SKM-1 treated with dmso at 0.1 percent for 144 hours (cell line): ENCODE results near the gene DNAJB2.
"Not testable (repeated sequence)": the region's sequence is repeated elsewhere in the genome, so short reads cannot be mapped to it uniquely, and the experiment has no call there.

Source experiments
- DNase-seq: peaks from one replicate; lab custom pipeline; 2025; ENCODE audit not compliant: unreplicated experiment; lab: John Stamatoyannopoulos, UW

Gene DNAJB2

GRCh38 chr2:219298759-219299371, 19.7 kb downstream of the DNAJB2 start:
- peak; percentile 62 for DNase-seq

DNA sequence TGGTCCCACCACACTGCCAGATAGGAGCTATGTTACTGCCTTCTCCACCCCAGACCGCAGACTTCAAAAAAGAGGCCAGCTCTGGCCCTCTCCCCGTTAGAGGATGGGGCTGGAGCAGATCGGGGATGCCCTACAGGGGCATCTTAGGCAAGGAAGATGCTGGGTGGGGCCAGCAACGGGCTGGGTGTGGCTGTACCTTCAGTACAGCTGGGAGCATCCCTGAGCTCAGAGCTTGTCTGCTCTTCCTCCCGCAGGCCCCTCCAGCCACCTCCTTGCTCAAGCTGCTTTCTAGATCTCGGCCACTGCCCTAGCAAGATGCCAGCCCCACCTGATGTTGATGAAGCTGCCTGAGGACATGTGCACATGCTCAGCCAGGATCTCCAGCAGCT, 20.2 kb downstream of the DNAJB2 start:
- no peak for DNase-seq

DNA sequence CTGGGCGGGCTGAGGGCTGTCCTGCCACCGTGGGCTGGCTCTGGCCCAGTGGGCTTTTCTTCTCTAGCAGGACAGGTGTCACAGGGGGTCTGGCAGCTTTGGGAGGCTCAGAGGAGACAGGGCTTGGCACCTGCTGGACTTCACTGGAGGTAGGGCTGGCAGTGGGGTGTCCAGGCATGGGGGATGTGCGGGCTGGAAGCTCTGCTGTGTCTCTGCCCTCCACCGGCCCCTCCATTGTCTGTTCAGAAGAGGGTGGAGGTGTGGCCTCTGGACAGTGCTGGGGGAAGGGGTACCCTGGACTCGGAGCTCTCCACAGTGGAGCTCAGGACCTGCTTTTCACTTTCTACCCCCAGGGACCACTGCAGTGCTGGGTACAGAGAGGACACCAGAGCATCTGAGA, 20.9 kb downstream of the DNAJB2 start:
- DNase-seq = no peak

DNA sequence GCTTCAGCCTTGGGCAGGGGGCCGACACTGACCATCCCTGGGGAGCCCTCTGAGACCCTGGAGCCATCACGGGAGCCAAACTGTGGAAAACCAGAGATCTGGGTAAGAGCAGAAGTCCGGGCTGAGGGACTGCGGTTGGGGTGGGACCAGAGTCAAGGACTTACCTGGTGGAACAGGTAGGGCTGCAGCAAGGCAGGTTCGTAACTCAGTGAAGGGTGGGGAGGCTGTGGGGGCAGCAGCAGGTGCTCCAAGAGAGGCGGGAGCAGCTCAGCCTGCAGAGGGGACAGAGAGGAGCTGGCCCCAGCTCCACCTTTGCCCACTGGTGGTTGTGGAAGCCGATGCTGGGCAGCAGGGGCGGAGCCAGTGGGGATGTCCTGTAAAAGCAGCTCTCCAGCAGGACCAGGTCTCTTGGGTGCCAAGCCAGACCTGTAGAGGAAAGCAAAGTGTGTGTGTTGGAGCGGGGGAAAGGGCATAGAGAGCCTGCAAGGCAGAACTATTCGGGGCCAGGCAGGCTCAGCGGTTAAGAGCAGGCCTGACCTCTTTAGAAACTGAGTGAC, 23.3 kb downstream of the DNAJB2 start:
- DNase-seq = no peak

- no peak for DNase-seq
Observed at GRCh38 chr2:219304223-219304622, 25.1 kb downstream of the DNAJB2 start.

DNA sequence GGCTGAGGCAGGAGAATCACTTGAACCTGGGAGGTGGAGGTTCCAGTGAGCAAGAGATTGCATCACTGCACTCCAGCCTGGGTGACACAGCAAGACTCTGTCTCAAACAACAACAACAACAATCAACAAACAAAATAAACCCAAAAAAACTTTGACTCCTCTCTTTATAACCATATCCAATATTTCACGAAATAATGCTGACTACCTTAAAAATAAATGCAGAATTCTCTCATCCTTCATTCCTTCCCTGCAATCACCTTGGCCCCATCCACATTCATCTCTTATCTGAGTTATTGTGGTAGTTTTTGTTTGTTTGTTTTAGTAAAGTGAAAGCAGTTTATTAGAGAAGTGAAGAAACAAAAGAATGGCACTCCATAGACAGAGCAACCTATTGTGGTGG, 26.9 kb downstream of the DNAJB2 start:
- DNase-seq = no peak

DNA sequence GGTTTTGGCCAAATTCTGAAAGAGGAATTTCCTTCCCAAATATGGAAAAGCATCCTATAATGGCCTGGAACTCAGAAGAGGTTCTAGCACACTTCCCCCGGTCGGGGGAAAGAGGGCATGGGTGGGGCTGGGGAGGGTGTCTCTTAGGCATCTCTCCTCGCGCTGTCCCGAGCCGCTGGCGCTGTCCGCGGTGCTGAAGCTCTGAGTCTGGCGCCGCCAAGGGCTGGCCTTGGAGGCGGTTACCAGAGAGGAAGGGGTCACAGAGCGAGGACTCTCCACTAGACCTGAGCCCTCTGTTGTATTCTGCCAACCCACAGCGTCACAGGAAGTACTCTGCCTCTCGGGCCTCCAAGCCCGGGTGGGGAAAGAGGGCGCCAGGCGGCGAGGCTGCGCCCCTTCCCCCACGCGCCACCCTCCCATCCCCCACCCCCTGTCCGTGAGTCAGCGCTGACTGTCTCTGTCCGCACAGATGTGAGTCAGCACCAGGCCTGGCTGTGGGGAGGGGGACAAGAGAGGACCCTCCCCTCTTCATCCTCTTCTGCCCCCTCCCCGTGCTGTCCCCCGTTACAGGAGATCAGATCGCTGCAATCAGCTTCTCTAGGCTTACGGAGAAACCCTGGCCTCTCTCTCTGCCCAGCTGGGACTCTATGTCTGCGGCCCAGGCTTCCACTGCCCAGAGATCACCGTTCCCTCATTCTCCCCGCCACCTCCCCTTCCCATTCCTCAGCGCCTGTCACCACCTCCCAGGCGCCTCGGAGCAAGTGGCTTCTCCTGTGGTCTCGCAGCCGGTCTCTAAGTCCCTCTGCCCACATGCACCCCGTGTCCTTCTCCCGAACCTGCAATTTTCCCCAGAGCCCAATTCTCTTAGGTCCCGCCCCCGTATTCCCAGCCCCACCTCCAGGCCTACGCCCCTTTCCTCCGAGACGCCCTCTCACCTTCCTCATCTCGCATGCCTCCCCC, 29.3 kb downstream of the DNAJB2 start:
- no peak for DNase-seq

DNA sequence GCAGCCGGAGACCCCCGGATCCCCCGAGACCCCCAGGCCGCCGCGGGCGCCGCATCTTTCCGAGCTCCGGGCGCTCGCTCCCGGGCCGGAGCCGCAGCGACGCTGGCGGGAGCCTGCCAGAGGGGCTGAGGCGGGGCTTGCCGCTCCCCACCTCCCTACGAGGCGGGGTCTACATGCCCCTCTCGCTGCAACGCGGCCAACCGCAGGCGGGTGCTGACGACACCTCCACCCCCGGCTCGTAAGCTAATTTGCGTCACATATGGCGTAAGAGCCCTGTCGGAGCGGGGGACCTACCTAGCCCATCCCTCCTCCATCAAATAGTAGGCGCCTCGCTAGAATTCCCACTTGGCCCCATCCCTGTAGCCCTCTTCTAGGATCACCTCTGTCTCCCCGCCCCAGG, 30.1 kb downstream of the DNAJB2 start, which contains the start of gene PTPRN:
PTPRN (minus strand) TSS at position 124 of the 400 bp plus-strand sequence; CDS start at position 55, 69 bp downstream.
- DNase-seq = no peak

DNA sequence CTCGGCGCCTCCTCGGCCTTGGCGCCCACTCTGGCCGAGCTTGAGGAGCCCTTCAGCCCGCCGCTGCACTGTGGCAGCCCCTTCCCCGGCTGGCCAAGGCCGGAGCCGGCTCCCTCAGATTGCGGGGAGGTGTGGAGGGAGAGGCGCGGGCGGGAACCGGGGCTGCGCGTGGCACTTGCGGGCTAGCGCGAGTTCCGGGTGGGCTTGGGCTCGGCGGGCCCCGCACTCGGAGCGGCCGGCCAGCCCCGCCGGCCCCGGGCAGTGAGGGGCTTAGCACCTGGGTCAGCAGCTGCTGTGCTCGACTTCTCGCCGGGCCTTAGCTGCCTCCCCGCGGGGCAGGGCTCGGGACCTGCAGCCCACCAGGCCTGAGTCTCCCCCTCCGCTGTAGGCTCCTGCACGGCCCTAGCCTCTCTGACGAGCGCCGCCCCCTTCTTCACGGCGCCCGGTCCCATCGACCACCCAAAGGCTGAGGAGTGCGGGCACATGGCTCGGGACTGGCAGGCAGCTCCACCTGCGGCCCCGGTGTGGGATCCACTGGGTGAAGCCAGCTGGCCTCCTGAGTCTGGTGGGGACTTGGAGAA, 33.6 kb downstream of the DNAJB2 start:
- DNase-seq = not testable (repeated sequence)

DNA sequence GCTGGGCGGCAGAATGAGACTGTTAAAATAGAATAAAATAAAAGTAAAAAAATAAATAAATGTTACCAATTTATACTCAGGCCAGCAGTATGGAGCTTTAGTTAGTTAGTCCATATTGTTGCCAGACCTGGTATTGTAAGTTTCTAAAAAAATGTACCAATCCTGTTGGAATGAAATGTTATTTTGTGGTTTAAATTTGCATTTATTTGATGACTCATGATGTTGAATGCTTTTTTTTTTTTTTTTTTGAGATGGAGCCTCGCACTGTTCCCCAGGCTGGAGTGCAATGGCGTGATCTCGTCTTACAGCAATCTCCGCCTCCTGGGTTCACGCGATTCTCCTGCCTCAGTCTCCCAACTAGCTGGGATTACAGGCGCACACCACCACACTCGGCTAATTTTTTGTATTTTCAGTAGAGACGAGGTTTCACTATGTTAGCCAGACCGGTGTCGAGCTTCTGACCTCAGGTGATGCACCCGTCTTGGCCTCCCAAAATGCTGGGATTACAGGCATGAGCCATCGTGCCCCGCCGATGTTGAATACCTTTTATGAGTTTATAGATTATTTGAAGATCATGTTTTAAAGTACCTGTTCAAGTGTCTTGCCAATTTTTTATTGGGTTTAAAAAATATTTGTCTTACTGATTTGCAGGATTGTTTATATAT, 35.8 kb downstream of the DNAJB2 start:
- no peak for DNase-seq

DNA sequence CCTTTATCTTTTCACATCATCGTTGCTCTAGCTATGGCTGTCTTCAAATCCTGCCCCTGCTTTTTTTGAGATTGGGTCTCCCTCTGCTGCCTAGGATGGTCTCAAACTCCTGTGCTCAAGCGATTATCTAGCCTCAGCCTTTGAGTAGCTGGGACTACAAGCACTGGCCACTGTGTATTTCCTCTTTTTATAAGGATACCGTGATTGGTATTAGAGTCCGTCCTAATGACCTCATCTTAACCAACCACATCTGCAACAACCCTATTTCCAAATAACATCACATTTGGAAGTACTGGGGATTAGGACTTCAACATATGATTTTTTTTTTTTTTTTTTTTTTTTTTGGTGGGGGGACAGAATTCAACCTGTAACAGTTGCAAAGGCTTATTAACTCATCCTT, 44.3 kb downstream of the DNAJB2 start:
- no peak for DNase-seq

- DNase-seq = no peak
Observed at GRCh38 chr2:219325136-219325535, 46.0 kb downstream of the DNAJB2 start.

DNA sequence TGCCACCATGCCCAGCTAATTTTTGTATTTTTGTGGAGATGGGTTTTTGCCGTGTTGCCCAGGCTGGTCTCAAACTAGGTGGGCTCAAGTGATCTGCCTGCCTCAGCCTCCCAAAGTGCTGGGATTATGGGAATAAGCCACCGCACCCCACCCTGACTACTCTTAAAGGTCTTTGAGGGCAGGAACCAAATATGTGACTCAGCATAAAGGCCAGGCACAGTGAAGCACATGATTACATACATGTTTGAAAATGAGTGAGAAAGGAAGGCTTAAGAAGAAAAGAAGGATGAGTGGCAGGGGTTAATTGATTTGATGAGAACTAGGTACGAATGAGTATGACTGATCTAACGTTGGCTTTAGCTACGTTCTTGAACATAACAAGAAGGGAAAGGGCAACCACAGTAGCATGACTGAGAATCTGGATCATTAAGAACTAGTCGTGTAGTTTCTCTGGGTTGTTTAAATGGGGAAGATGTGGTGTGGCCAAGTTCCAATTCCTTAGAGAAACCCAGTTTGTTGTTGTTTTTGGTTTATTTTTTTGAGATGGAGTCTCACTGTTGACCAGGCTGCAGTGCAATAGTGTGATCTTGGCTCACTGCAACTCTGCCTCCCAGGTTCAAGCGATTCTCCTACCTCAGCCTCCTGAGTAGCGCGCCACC, 46.6 kb downstream of the DNAJB2 start:
- DNase-seq = no peak

DNA sequence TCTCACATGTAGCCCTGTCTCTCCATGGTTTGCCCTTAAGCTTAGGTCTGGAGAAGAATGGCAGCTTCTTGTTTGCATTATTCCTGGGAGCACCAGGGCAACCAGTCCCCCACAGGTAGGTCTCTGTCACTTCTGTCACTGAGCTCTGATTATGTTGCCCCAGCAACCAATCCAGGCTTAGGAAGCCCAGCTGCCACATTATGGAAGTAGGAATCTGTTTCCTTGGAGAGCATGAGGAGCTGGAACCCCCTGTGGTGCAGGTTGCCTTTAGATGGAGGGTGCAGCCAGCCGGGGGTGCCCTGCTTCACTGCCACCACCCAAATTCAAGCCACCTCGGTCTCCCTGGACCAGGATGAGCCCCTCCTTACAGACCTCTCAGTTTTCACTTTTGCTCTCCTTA, 48.6 kb downstream of the DNAJB2 start:
- no peak for DNase-seq

DNA sequence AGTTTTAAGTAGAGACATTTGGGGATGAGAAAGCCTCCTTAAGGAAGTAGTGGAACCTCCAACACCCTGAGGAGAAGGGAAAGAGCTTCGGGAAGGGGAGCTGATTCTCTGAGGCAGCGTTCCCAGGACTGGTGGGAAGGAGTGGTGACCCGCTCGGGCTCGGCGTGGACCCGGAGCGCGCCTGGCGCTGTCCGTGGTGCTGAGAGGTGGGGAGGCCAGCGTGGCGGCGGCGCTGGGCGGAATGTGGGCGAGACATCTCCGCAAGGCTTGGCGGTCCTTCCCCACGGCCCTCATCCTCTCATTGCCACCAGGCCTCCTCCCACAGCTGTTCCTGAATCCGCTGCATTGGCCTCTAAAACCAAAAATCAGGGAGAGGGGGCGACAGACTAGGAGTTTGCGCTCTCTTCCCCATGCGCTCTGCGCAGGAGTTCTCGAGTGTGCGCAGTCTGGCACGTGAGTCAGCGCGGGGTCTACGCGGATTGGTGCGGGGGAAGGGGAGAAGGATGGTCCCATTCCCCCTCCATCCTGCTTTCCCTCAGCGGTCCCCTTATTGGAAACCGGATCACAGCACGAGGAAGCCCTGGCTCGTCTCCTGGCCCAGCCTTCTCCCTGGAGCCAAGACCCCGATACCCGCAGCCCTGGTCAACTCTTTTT, 52.5 kb downstream of the DNAJB2 start:
- DNase-seq = no peak

DNA sequence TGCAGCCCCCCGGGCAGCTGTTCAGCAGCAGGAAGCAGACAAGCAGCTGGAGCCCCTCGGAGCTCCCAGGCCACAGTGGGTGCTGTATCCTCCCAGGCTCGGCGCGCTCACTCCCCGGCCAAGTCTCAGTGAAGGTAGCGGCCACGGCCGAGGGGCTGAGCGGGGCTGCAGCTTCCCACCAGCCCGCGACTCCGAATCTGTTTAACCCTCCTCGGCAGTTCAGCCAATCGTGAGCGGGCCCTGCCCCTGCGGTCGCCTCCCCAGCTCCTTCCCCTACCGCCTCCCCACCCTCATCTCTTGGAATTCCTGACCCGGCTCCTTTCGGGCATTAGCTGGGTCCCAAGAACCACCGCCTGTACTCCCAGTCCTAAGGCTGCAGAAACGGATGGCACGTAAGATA, 53.4 kb downstream of the DNAJB2 start, which contains the start of gene RESP18:
RESP18 (minus strand) TSS at position 203 of the 400 bp plus-strand sequence.
- DNase-seq = no peak

DNA sequence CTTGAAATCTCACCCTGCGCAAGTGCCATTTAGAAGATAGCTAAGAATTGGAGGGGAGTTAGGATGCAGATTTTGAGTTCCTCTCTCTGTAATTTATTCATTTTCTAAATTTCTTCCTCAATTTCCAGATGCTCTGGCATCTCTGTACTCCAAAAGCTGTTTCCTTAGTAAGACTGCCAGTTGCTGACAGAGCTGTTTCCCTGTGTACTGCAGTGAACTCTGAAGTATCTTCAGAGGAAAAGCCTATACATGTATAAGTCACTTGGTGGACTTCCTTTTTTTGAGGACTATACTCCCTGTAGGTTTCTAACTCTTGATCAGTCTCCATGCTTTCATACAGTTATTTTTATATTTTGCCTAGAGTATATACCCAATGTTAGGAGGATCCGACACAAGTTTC, 54.9 kb downstream of the DNAJB2 start:
- no peak for DNase-seq

DNA sequence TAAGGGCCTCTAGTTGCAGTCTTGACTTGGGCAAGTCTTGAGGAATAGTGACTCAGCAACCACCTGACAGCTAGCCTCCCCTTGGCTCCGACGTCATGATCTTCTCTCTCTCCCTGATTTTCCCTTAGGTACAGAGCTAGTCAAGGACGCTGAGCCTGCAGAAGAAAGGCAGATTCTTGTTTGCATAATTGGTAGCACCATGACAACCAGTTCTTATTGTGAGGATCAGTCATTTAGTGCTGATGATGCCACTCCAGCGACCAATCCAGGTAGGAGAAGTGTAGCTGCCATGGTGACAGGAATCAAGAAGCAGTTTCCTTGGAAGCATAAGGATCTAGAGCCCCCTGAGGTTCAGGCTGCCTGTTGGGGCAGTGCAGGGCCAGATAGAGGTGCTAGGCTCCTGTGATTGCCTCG, 56.2 kb downstream of the DNAJB2 start:
- DNase-seq = no peak
